GOT3 (cell line): Measurements from ENCODE around the gene RANBP3.
A peak's percentile ranks its signal among the peaks of the same experiment; 100 is the strongest.
"Not testable (repeated sequence)": the region's sequence is repeated elsewhere in the genome, so short reads cannot be mapped to it uniquely, and the experiment has no call there.

ENCODE experiments used
- DNase-seq: peaks from one replicate; lab custom pipeline; 2025; ENCODE audit warnings: mixed read lengths; lab: John Stamatoyannopoulos, UW

RANBP3 gene

GRCh38 chr19:6006070-6006446 is 28.1 kb upstream of the RANBP3 start:
- DNase-seq = not testable (repeated sequence)

GRCh38 chr19:6005321-6006069 is 27.6 kb upstream of the RANBP3 start:
- no peak for DNase-seq

- no peak for DNase-seq
These were observed 26.0 kb upstream of the RANBP3 start for GRCh38 chr19:6003976-6004375.

DNA sequence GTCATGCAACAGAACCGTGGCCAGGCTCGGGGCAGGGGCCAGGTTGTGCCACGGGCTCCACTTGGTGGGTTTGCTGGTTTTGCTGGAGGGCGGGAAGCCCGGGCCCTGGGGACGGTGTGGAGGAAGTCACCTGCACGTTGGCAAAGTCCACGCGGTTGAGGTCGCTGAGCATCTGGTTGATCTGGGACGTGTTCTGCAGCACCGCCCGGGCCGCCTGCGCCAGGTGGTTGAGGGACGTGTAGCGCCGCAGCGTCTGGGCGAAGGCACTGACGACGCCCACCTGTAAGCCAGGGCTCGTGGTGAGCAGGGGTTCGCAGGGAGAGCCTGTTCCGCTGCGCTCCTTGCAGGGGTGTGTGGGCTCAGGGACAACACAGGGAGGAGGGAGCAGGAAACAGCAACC is 24.7 kb upstream of the RANBP3 start:
- no peak for DNase-seq

DNA sequence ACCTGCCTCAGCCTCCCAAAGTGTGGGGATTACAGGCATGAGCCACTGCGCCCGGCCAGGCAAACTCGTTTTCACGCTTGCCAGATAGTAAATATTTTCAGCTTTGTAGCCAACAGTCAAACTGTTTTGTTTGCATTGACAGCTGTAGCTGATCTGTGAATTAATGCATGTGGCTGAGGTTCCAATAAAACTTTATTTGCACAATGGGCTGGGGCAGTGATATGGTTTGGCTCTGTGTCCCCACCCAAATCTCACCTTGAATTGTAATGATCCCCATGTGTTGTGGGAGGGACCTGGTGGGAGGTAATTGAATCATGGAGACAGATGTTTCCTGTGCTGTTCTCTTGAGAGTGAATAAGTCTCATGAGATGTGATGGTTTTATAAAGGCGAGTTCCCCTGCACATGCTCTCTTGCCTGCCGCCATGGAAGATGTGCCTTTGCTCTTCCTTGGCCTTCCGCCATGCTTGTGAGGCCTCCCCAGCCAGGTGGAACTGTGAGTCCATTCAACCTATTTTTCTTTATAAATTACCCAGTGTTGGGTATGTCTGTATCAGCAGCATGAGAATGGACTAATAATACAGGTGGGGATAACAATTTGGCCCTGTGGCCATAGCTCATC is 22.4 kb upstream of the RANBP3 start:
- no peak for DNase-seq

- DNase-seq = no peak
These were observed 21.8 kb upstream of the RANBP3 start for GRCh38 chr19:5999693-6000092.

GRCh38 chr19:5997371-5997770 is 19.4 kb upstream of the RANBP3 start:
- DNase-seq = no peak

DNA sequence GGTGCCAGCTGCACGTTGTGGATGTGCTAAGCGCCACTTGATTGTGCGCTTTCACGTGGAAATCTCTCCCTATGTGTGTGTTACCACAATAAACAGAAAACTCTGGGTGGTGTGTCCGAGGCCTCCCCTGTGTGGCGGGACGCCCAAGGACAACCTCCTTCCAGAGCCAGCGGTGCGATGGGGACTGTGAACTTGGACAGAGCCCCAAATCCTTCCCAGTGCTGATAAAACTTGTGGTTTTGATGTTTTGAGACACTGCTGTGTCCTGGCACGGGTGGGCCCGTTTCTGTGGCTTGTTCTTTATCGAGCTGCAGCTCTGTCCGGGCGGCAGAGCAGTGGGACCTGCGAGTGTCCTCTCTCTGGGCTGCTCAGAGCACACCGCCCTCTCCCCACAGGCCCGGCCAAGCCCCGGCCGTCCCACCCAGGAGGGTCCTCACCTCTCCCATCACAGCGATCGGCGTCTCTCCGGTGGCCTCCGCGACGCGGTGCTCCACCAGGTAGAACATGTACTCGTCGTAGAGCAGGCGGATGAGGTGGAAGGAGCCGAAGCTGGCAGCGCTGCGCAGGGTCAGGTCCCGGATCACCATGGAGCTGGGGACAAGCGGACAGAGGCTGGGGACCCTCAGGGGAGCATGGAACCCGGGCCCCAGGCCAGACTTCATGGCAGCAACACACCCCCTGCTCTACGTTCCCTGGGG is 18.8 kb upstream of the RANBP3 start:
- no peak for DNase-seq

GRCh38 chr19:5996102-5996501 is 18.2 kb upstream of the RANBP3 start:
- DNase-seq = no peak

DNA sequence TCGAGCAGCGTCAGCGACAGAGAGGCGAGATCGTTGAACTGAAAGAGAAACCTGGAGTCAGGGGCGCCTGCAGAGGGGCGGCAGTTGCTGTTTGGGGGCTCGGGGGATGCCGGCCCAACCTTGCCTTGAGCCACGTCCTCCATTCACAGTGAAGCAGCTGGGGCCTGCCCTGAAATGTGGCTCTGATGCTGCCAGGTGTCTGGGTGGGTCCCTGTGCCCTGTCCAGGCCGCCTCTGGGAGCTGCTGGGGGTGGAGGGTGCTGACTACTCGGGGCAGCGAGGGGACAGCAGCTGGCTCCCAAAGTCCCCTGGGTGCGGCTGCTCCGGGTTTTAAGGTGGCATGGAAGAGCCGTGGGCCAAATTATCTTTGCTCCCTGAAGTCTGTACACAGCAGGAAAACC is 17.7 kb upstream of the RANBP3 start:
- DNase-seq = no peak

DNA sequence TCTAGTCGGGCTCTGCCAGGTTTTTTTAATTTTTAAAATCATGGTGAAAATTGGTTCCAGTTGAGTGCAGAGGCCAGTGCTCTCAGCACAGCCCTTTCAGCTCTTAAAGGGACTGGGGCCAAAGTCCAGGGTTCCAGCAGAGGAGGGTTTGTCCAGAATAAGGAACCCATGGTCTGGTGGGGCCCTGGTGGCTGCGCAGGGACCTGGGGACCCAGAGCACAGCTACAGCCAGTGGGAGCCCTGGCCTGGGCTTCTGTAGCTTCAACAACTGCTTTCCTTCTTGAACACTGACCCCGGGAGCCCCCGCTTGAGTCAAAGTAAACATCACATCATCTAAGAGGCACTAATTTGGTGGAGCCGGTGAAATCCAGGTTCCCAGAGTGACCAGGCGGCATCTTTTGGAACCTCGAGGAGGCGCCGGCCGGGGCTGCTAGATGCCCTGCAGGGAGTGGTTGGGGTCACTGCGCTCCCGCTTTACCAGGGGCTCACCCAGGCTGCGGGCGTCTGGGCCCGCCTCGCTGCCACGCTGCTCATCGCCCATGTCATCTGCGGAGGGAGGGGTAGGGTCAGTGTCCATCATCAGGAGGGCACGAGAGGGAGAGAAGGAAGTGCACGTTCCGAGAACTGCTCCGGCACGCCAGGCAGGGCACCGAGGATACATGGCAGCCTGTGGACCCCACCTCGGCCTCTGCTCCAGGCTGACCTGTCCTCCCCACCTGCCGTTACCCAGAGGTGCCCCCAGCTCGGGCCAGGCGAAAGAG is 16.6 kb upstream of the RANBP3 start:
- no peak for DNase-seq

DNA sequence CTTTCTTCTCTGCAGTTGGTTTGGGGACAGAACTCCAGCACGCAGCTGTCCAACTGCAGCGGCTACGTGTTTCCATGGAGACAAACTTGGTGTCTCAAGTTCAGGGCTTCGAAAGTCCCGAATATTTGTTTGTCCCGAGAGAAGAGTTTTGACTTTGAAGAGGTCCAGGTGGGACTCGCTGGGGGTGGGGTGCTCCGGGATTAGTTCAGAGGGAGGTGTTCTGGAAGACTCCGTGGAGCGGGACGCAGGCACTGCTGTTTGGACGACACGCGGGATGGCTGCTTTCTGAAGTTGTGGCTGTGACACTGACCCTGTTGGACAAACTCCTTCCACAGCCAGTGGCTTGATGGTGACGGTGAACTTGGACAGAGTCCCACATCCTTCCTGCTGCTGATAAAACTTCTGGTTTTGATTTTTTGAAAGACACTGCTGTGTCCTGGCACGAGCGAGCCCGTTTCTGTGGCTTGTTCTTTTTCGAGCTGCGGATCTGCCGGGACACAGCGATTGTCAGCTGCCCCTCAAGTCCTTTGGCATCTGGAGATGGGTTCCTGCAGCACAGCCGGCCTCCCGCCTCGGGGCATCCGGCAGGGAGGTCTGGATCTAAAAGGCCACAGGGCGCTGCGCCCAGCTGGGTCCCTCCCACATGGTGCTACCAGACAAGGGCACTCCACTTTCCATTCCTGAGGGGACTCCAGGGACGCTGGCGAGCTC is 15.9 kb upstream of the RANBP3 start:
- DNase-seq = no peak

GRCh38 chr19:5993201-5993600 is 15.3 kb upstream of the RANBP3 start:
- DNase-seq = no peak

DNA sequence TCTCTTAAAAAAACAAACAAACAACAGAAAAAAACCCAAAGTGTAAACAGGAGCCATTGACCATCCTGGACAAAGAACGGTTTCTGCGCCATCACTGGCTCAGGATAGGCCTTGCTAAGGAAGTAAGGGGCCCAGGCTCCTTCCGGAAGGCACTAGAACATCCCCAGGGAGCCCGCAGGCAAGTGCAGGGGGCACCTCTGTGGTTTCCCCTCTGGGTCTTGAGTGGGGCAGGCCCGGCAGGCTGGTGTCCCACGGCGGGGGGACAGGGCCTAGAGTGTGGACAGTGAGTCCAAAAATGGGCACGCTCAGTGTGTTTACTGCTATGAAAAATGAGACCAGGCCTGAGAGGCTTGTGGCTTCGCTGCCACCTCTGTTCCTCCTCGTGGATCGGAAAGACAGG is 14.8 kb upstream of the RANBP3 start:
- DNase-seq = no peak

GRCh38 chr19:5991244-5991838 is 13.4 kb upstream of the RANBP3 start:
- no peak for DNase-seq

GRCh38 chr19:5990289-5990797 is 12.4 kb upstream of the RANBP3 start:
- no peak for DNase-seq

GRCh38 chr19:5989388-5990074 is 11.6 kb upstream of the RANBP3 start:
- DNase-seq = no peak

DNA sequence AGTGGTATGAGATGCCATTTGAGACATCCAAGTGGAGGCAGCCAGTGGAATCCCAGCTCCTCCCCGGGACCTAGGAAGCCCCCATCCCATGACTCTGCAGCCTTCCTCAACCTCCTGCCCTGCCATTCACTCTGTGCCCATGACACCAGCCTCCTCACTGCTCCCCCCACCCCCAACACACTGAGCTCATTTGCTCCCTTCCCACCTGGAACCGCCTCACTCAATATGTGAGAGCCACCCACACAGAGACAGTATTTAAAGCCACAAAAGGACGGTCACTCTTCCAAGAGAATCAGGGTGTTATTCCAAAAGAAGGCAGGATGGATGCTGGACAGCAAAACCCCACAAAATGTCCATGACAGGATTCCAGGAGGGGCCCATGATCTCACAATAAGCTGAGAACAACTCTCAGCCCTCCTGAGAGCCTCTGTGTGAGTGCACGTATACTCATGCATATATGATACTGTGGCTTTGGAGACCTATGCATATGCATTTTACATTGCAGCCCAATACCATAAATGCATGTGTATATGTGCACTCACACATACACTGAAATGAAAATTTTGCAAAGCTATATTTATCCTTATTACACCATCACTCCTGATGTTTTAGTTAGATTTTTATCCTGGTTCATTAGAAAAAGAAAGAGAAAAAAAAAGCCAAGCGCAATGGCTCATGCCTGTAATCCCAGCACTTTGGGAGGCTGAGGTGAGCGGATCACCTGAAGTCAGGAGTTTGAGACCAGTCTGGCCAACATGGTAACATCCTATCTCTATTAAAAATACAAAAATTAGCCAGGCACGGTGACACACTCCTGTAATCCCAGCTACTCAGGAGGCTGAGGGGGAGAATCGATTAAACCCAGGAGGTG is 10.8 kb upstream of the RANBP3 start:
- DNase-seq = no peak

DNA sequence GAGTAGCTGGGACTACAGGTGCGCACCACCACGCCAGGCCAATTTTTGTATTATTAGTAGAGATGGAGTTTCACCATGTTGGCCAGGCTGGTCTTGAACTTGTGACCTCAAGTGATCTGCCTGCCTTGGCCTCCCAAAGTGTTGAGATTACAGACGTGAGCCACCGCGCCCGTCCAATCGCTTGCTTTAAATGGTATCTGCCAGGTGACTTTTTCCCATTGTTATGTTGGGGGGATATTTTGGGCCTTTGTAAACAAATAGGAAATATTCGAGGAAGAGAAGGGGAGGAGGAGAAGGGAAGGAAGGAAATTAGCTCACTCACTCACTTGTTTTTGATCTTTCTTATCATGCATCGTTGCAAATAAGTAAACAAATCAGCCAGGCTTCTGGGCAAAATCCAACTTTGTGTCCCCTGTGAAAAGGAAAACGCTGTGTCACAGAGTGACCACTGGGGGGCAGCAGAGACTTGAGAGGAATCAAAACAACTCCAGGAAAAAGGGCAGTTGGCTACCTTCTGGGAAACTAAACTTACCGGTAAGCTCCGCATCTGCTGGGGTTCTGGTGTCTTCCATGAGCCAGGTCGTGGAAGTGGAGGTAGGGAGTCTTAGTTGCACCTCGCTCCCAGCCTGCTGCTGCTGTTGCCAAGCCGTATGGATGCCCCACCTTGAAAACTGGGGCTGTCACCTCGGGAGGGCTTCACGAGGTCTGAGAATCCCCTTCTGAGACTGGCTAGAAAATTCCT is 9.3 kb upstream of the RANBP3 start:
- DNase-seq = peak; percentile 19
